ENCODE results near the gene INMT. TPM values are rescaled to one million over a fixed set of nuclear protein-coding genes. Genes with fewer than 3 reads are reported as not detected.

The INMT gene
- total RNA-seq: 100 to 1,000 TPM in 1 of 2 donors, under 1 TPM in 1; 0.84 to 130 TPM
- 10 to 100 TPM; 16.3 to 41.0 TPM for polyA plus RNA-seq

DNA sequence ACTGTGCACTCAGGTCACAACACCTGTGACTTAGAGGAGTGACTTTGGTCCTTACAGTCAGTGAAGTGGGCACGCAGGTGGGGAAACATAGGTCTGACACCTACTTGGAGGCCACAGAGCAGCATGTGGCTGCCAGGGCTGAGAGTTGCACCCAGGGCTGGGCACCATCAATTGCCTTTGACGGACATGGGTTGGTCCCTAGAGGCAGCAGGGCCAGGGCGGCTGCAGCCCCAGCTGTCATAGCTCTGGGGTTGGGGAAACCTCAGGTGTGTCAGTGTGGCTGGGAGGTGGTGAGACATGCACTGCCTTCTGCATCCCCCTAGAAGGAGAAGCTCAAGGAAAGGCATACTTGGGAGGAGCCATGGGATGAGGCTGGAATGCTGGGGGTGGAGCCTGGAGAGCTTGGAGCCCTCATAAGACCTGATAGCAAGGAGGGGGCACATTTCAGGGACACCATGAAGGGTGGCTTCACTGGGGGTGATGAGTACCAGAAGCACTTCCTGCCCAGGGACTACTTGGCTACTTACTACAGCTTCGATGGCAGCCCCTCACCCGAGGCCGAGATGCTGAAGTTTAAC, at the start of gene INMT:
Gene INMT (plus strand): TSS at position 440 of the 578 bp plus-strand sequence. CDS start 16 bp downstream, at position 456.
- Histone ChIP-seq H3K4me3 (ENCODE audit: low read depth in 1 of 3, low read length in 3 of 3) (peak within 1 kb of the TSS in 2 of 3 donors; percentile 15 to 31), H3K9me3 (ENCODE audit: control insufficient read depth in 4 of 4, low read length in 3 of 4) (no peaks in the 10 kb centered on the region), H3K9ac (ENCODE audit: low read depth in 1 of 2, low read length in 2 of 2) (peak within 1 kb of the TSS in 1 of 2 donors; percentile 14), H3K27ac (ENCODE audit: low read depth in 1 of 2, low read length in 2 of 2) (peak within 1 kb of the TSS; percentile 67 to 77), H3K4me1 (ENCODE audit: control insufficient read depth in 4 of 4, insufficient read depth in 4 of 4, low read length in 3 of 4) (peaks cover 0 to 5% (median 0%) of the 10 kb centered on the region in 4 donors), H3K27me3 (ENCODE audit: control insufficient read depth in 4 of 4, insufficient read depth in 4 of 4, low read length in 3 of 4) (no peaks in the 10 kb centered on the region), H3K36me3 (ENCODE audit: control insufficient read depth in 4 of 4, insufficient read depth in 3 of 4, low read depth in 1 of 4, low read length in 3 of 4) (no peaks in the 10 kb centered on the region)
- no peak for TF ChIP-seq EGR1 (IDR thresholded peaks at IDR 0.05; ENCODE audit: low read depth in 2 of 2)
- TF ChIP-seq, protein P1, sequence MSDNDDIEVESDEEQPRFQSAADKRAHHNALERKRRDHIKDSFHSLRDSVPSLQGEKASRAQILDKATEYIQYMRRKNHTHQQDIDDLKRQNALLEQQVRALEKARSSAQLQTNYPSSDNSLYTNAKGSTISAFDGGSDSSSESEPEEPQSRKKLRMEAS (IDR thresholded peaks at IDR 0.05): no peak
- TF ChIP-seq, protein P2, sequence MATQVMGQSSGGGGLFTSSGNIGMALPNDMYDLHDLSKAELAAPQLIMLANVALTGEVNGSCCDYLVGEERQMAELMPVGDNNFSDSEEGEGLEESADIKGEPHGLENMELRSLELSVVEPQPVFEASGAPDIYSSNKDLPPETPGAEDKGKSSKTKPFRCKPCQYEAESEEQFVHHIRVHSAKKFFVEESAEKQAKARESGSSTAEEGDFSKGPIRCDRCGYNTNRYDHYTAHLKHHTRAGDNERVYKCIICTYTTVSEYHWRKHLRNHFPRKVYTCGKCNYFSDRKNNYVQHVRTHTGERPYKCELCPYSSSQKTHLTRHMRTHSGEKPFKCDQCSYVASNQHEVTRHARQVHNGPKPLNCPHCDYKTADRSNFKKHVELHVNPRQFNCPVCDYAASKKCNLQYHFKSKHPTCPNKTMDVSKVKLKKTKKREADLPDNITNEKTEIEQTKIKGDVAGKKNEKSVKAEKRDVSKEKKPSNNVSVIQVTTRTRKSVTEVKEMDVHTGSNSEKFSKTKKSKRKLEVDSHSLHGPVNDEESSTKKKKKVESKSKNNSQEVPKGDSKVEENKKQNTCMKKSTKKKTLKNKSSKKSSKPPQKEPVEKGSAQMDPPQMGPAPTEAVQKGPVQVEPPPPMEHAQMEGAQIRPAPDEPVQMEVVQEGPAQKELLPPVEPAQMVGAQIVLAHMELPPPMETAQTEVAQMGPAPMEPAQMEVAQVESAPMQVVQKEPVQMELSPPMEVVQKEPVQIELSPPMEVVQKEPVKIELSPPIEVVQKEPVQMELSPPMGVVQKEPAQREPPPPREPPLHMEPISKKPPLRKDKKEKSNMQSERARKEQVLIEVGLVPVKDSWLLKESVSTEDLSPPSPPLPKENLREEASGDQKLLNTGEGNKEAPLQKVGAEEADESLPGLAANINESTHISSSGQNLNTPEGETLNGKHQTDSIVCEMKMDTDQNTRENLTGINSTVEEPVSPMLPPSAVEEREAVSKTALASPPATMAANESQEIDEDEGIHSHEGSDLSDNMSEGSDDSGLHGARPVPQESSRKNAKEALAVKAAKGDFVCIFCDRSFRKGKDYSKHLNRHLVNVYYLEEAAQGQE (IDR thresholded peaks at IDR 0.05): no peak
- DNase-seq (ENCODE audit: low spot score): no peak
- WGBS: 68% methylated on average over 6 of the region's 6 CpGs

DNA sequence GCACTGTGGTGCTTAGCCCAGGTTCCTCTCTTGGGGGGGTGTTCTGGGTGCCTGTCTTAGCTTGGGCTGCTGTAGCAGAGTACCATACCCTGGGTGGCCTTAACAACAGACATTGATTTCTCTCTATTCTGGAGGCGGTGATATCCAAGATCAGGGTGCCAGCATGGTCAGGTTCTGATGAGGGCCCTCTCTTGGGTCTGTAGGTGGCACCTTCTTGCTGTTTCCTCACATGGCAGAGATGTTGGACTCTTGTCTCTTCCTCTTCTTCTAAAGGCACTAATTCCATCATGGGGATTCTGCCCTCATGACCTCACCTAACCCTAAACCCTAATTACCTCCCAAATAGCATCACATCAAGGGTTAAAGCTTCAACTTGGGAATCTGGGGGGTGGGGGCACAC, 49.7 kb upstream of the INMT start:
- no peaks in the 10 kb centered on the region for H3K4me1 ChIP-seq (ENCODE audit: control insufficient read depth in 4 of 4, insufficient read depth in 4 of 4, low read length in 3 of 4)
- no peak overlapping the region for H3K9ac ChIP-seq (ENCODE audit: low read depth in 1 of 2, low read length in 2 of 2)
- no peak overlapping the region for H3K27ac ChIP-seq (ENCODE audit: low read depth in 1 of 2, low read length in 2 of 2)
- no peaks in the 10 kb centered on the region for H3K27me3 ChIP-seq (ENCODE audit: control insufficient read depth in 4 of 4, insufficient read depth in 4 of 4, low read length in 3 of 4)
- H3K4me3 ChIP-seq (ENCODE audit: low read depth in 1 of 3, low read length in 3 of 3): no peak overlapping the region
- no peak for DNase-seq (ENCODE audit: low spot score)
- TF ChIP-seq, protein P1 (IDR thresholded peaks at IDR 0.05): no peak
- TF ChIP-seq JUND (IDR thresholded peaks at IDR 0.05) (no peak), EGR1 (IDR thresholded peaks at IDR 0.05; ENCODE audit: low read depth in 2 of 2) (no peak), YY1 (IDR thresholded peaks at IDR 0.05) (no peak)
- TF ChIP-seq, protein P3, sequence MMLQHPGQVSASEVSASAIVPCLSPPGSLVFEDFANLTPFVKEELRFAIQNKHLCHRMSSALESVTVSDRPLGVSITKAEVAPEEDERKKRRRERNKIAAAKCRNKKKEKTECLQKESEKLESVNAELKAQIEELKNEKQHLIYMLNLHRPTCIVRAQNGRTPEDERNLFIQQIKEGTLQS (IDR thresholded peaks at IDR 0.05): no peak
- WGBS: 85% methylated on average over 1 of the region's 1 CpG
- H3K9me3 ChIP-seq (ENCODE audit: control insufficient read depth in 4 of 4, low read length in 3 of 4): no peaks in the 10 kb centered on the region
- no peaks in the 10 kb centered on the region for H3K36me3 ChIP-seq (ENCODE audit: control insufficient read depth in 4 of 4, insufficient read depth in 3 of 4, low read depth in 1 of 4, low read length in 3 of 4)

DNA sequence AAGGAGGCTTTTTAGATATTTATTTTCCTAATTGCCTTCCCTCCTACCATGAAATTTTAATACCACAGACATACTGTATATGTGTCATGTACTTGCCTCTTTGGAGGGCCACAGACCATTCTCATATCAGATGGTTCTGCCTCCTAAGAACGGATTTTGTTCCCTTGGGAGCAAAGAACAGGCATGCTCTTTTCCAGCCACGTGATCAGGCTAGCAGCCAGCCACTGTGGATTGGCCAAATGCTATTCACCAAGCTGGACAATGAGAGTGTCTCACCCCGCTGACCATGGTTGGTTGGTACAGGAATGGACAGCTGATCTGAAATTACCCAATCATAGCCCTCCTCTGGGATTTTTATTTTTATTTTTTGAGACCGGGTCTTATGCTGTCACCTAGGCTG, 48.2 kb upstream of the INMT start:
- H3K27ac ChIP-seq (ENCODE audit: low read depth in 1 of 2, low read length in 2 of 2): no peak overlapping the region
- no peaks in the 10 kb centered on the region for H3K9me3 ChIP-seq (ENCODE audit: control insufficient read depth in 4 of 4, low read length in 3 of 4)
- H3K4me3 ChIP-seq (ENCODE audit: low read depth in 1 of 3, low read length in 3 of 3): no peak overlapping the region
- H3K27me3 ChIP-seq (ENCODE audit: control insufficient read depth in 4 of 4, insufficient read depth in 4 of 4, low read length in 3 of 4): no peaks in the 10 kb centered on the region
- H3K36me3 ChIP-seq (ENCODE audit: control insufficient read depth in 4 of 4, insufficient read depth in 3 of 4, low read depth in 1 of 4, low read length in 3 of 4): no peaks in the 10 kb centered on the region
- H3K9ac ChIP-seq (ENCODE audit: low read depth in 1 of 2, low read length in 2 of 2): no peak overlapping the region
- no peaks in the 10 kb centered on the region for H3K4me1 ChIP-seq (ENCODE audit: control insufficient read depth in 4 of 4, insufficient read depth in 4 of 4, low read length in 3 of 4)
- DNase-seq (ENCODE audit: low spot score): no peak
- 80% methylated on average over 4 of the region's 4 CpGs for WGBS
- TF ChIP-seq SP1 (IDR thresholded peaks at IDR 0.05) (no peak), FOXA1 (IDR thresholded peaks at IDR 0.05) (no peak), NR2F2 (IDR thresholded peaks at IDR 0.05) (no peak), JUND (IDR thresholded peaks at IDR 0.05) (no peak)
- TF ChIP-seq, protein P1 (IDR thresholded peaks at IDR 0.05): no peak
